Activated CD4-positive, alpha-beta T cell treated with anti-CD3 and anti-CD28 coated beads for 36 hours (primary cell): ENCODE measurements around the gene TTC36. TPM values are rescaled to one million over a fixed set of nuclear protein-coding genes. Genes with fewer than 3 reads are reported as not detected.
"Not testable (repeated sequence)": the region's sequence is repeated elsewhere in the genome, so short reads cannot be mapped to it uniquely, and the experiment has no call there.

ENCODE experiments used
- ATAC-seq: fragments of 200-7000 bp; cut with Tn5 transposase; one replicate; pipeline ENCODE4 v1.10.0; 2021; ENCODE audit warnings: mild to moderate bottlenecking, moderate library complexity
- CTCF ChIA-PET: fragments of 350-600 bp; sonication (Branson Sonifier 250); formaldehyde crosslinking; loops from one replicate; lab custom pipeline; 2021; ENCODE audit warnings: antibody characterized with exemption; lab: Charles Lee
- POLR2A ChIA-PET: fragments of 350-600 bp; sonication (Branson Sonifier 250); formaldehyde crosslinking; loops from one replicate; lab custom pipeline; 2021; ENCODE audit warnings: antibody characterized with exemption, inconsistent platforms; lab: Charles Lee
- DNase-seq: peaks from one replicate; pipeline ENCODE4 v3.0.0-alpha.2; 2020
- H3K27ac Mint-ChIP-seq: one replicate; pipeline ENCODE4 v1.8.0; 2021; ENCODE audit warnings: mixed read lengths
- H3K27me3 Mint-ChIP-seq: one replicate; pipeline ENCODE4 v1.8.0; 2021; ENCODE audit warnings: mixed read lengths
- H3K36me3 Mint-ChIP-seq: one replicate; pipeline ENCODE4 v1.8.0; 2021; ENCODE audit warnings: low read depth, mixed read lengths
- H3K4me1 Mint-ChIP-seq: one replicate; pipeline ENCODE4 v1.8.0; 2021; ENCODE audit warnings: mixed read lengths
- H3K4me3 Mint-ChIP-seq: one replicate; pipeline ENCODE4 v1.8.0; 2021; ENCODE audit warnings: mild to moderate bottlenecking, moderate library complexity, mixed read lengths
- H3K9me3 Mint-ChIP-seq: one replicate; pipeline ENCODE4 v1.8.0; 2021; ENCODE audit warnings: low read depth, mixed read lengths
- intact Hi-C, 2 experiments: fragments of 100-400 bp; cut with DNase I in 1 of 2; cut with micrococcal nuclease in 1 of 2; formaldehyde crosslinking; loops; one replicate each; pipeline versions ENCODE4 v1.14.2 to v1.15.1; 2022 to 2024; cut with DNase I, micrococcal nuclease
- total RNA-seq, 2 experiments: library from RNA; stranded (reverse); gene quantifications; one replicate each; pipeline ENCODE4 v1.2.3, GENCODE V29; 2021

The TTC36 gene, protein sequence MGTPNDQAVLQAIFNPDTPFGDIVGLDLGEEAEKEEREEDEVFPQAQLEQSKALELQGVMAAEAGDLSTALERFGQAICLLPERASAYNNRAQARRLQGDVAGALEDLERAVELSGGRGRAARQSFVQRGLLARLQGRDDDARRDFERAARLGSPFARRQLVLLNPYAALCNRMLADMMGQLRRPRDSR
- under 1 TPM; 0.21 to 0.59 TPM for total RNA-seq

DNA sequence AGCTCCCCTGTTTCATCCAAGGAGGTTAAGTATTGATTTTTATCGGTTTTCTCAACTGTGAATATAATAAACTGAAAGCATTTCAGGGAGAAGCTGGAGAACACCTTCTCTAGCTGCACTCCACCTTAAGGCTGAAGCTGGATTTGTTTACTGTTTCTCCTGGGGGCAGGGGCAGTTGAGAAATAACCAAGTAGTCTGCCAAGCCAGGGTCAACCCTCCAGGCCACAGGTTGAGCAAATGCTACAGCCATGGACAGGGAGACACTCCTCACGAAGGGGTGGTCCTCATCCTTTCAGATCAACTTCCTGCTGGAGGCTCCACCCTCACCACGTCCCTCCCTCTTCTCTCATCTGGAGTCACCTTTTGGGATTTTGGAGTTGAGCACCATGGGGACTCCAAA, at the start of gene TTC36:
Gene TTC36 (plus strand): TSS at position 366 of the 400 bp plus-strand sequence. CDS start 21 bp downstream, at position 387.
- Mint-ChIP-seq H3K27ac (no peak within 1 kb of the TSS), H3K4me1 (peaks cover 27% of the 10 kb centered on the region), H3K9me3 (no peaks in the 10 kb centered on the region), H3K4me3 (no peak within 1 kb of the TSS), H3K27me3 (no peaks in the 10 kb centered on the region), H3K36me3 (peaks cover 8% of the 10 kb centered on the region)
- no peak for ATAC-seq
- CTCF ChIA-PET = interaction anchor here (0.6 to 0.8 kb wide), 4 partner anchors 9 to 1122 kb away, joined by 3 read pairs; no protein-coding TSS in a partner anchor
- DNase-seq = no peak
- intact Hi-C loops = no loop called here
- POLR2A ChIA-PET = no interaction called here

DNA sequence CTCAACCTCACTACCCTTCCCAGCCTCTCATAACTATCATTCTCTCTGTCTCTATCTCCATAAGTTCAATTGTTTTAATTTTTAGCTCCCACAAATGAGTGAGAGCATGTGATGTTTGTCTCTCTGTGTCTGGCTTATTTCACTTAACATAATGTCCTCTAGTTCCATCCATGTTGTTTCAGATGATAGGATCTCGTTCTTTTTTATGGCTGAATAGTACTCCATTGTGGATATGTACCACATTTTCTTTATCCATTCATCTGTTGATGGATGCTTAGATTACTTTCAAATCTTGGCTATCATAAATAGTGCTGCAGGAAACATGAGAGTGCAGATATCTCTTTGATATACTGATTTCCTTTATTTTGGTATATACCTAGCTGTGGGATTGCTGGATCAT, 46.0 kb upstream of the TTC36 start:
- intact Hi-C loops, H3K27me3 Mint-ChIP-seq, H3K4me1 Mint-ChIP-seq, H3K9me3 Mint-ChIP-seq, ATAC-seq, H3K4me3 Mint-ChIP-seq, H3K27ac Mint-ChIP-seq, DNase-seq: not testable (repeated sequence)
- CTCF ChIA-PET = interaction anchor here (1.3 kb wide), 1 partner anchor 12 kb away, joined by 4 read pairs; no protein-coding TSS in a partner anchor
- POLR2A ChIA-PET = interaction anchor here (0.6 kb wide), 2 partner anchors 35 to 104 kb away, joined by 6 read pairs; no protein-coding TSS in a partner anchor
- peaks cover 64% of the 10 kb centered on the region for H3K36me3 Mint-ChIP-seq

DNA sequence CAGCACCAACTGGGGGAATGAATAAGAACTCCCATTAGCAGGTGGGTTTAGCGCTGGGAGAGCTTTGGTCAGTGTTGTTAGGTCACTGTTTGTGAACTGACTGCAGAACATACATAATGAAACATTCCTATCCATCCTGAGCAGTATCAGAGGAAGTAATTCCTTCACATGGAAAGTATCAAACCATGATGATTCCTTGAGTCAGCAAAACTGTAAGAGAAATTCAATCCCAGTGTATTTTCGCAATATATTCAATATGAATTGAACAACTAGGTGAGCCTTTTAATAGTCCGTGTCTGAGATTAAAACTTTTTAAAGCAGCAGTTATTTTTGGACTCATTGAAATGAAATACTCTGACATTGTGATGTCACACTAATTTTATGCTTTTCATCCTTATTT, 42.9 kb upstream of the TTC36 start:
- no peaks in the 10 kb centered on the region for H3K9me3 Mint-ChIP-seq
- H3K4me1 Mint-ChIP-seq = no peaks in the 10 kb centered on the region
- ATAC-seq (no peak), DNase-seq (no peak)
- peaks cover 50% of the 10 kb centered on the region for H3K36me3 Mint-ChIP-seq
- intact Hi-C loops = no loop called here
- CTCF ChIA-PET = interaction anchor here (0.8 to 0.9 kb wide), 2 partner anchors 68 to 189 kb away, joined by 3 read pairs; no protein-coding TSS in a partner anchor
- POLR2A ChIA-PET = interaction anchor here (0.6 kb wide), 1 partner anchor 104 kb away, joined by 3 read pairs; no protein-coding TSS in a partner anchor
- H3K27ac Mint-ChIP-seq = peak overlapping the region; percentile 17
- no peaks in the 10 kb centered on the region for H3K27me3 Mint-ChIP-seq
- H3K4me3 Mint-ChIP-seq = no peak overlapping the region

DNA sequence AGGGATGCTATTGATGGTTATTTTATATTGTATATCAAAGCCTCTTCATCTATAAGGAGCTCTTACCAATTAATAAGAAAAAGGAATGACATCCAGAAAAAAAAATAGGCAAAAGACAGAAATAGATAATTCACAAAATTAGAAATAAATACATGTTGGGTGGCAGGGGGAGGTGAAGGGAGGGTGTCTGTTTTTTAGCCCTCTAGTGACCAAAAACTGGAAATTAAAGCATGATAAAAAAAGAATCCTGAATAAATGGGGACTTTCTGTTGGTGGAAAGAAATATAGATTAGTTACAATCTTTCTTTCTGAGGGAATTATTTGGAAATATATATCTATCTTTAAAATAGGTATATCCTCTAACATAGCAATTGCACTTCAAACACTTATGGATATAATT, 42.0 kb upstream of the TTC36 start:
- DNase-seq (no peak), ATAC-seq (no peak)
- ChIA-PET POLR2A (no interaction called here), CTCF (interaction anchor here (0.6 to 0.8 kb wide), 3 partner anchors 69 to 81 kb away, joined by 3 read pairs; no protein-coding TSS in a partner anchor)
- intact Hi-C loops = loop anchor here (5.0 kb wide), 2 partner anchors 82 to 178 kb away; partner anchors contain the start of gene IFT46 (in 1 of the 2)
- H3K27ac Mint-ChIP-seq = peak overlapping the region; percentile 31
- no peaks in the 10 kb centered on the region for H3K27me3 Mint-ChIP-seq
- no peaks in the 10 kb centered on the region for H3K4me1 Mint-ChIP-seq
- peaks cover 46% of the 10 kb centered on the region for H3K36me3 Mint-ChIP-seq
- H3K9me3 Mint-ChIP-seq = no peaks in the 10 kb centered on the region
- H3K4me3 Mint-ChIP-seq = no peak overlapping the region

DNA sequence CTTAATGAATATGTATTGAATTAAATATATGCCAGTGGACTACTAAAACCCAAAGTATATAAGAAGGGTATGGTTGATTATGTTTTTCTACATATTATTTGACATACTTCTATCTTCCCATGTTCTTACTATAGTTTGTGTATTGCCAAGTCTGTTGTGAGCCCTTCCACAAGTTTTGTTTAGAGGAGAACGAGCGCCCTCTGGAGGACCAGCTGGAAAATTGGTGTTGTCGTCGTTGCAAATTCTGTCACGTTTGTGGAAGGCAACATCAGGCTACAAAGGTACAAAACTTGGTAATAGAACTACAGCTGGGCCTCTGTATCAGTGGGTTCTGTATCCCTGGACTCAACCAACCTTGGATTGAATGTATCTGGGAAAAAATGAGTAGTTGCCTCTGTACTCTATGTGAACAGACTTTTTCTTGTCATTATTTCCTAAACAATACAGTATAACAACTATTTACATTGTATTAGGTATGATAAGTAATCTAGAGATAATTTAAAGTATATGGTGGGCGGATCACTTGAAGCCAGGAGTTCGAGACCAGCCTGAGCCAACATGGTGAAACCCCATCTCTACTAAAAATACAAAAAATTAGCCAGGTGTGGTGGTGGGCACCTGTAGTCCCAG, 38.7 kb upstream of the TTC36 start:
- H3K27me3 Mint-ChIP-seq = no peaks in the 10 kb centered on the region
- H3K36me3 Mint-ChIP-seq = peaks cover 42% of the 10 kb centered on the region
- intact Hi-C loops = loop anchor here (1.0 to 5.0 kb wide), 8 partner anchors 52 to 344 kb away; partner anchors contain the start of genes ATP5MG (in 2 of the 2), IFT46 (in 1 of the 2) and KMT2A (in 1 of the 2)
- ChIA-PET POLR2A (interaction anchor here (0.6 to 1.0 kb wide), 5 partner anchors 42 to 232 kb away, joined by 3 to 7 read pairs (median 3); no protein-coding TSS in a partner anchor), CTCF (interaction anchor here (0.6 to 2.0 kb wide), 26 partner anchors 11 to 294 kb away, joined by 3 to 15 read pairs (median 3); partner anchors contain the start of genes CD3D and CD3G)
- peak; percentile 90 for DNase-seq
- H3K27ac Mint-ChIP-seq = peak overlapping the region; percentile 10
- H3K4me1 Mint-ChIP-seq = peaks cover 5% of the 10 kb centered on the region
- no peak overlapping the region for H3K4me3 Mint-ChIP-seq
- peak; percentile 71 for ATAC-seq
- no peaks in the 10 kb centered on the region for H3K9me3 Mint-ChIP-seq

DNA sequence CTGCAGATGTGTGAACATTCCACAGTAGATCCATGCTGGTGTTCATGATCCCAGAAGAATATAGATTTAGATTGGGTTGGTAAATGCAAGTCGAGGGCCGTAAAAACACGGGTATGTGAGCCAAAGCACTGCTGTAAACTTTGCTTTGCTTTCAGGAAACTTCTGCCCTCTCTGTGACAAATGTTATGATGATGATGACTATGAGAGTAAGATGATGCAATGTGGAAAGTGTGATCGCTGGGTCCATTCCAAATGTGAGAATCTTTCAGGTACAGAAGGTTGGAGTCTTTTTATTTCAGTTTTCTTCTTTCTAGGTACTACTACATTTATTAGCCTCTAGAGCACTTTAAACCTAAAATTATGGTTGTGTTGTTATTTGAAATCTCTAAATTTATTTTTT, 36.2 kb upstream of the TTC36 start:
- H3K4me3 Mint-ChIP-seq = no peak overlapping the region
- peak; percentile 46 for DNase-seq
- peaks cover 5% of the 10 kb centered on the region for H3K4me1 Mint-ChIP-seq
- no peaks in the 10 kb centered on the region for H3K27me3 Mint-ChIP-seq
- peak overlapping the region; percentile 88 for H3K27ac Mint-ChIP-seq
- ChIA-PET CTCF (interaction anchor here (0.6 to 1.8 kb wide), 8 partner anchors 30 to 196 kb away, joined by 3 to 8 read pairs (median 4); no protein-coding TSS in a partner anchor), POLR2A (no interaction called here)
- ATAC-seq = peak; percentile 83
- intact Hi-C loops = no loop called here
- H3K9me3 Mint-ChIP-seq = no peaks in the 10 kb centered on the region
- H3K36me3 Mint-ChIP-seq = peaks cover 43% of the 10 kb centered on the region

DNA sequence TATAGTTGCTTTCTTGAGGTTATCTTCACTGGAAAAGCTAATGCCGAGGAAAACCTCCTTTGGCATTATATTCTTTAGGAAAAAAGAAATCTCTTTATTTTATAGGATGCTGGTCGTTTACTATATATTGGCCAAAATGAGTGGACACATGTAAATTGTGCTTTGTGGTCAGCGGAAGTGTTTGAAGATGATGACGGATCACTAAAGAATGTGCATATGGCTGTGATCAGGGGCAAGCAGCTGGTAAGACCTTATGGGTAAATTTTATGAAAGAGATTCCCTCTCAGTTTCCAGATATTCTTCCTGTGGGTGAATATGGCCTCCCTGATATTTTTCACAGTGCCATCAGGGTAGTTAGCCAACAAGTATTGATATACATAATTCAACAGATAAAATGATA, 29.4 kb upstream of the TTC36 start:
- Mint-ChIP-seq H3K4me3 (no peak overlapping the region), H3K4me1 (peaks cover under 1% of the 10 kb centered on the region), H3K9me3 (no peaks in the 10 kb centered on the region), H3K27me3 (no peaks in the 10 kb centered on the region), H3K27ac (no peak overlapping the region), H3K36me3 (peaks cover 49% of the 10 kb centered on the region)
- ATAC-seq (no peak), DNase-seq (no peak)
- POLR2A ChIA-PET = no interaction called here
- CTCF ChIA-PET = interaction anchor here (0.6 to 0.7 kb wide), 2 partner anchors 221 to 1651 kb away, joined by 3 read pairs; no protein-coding TSS in a partner anchor
- intact Hi-C loops = no loop called here

DNA sequence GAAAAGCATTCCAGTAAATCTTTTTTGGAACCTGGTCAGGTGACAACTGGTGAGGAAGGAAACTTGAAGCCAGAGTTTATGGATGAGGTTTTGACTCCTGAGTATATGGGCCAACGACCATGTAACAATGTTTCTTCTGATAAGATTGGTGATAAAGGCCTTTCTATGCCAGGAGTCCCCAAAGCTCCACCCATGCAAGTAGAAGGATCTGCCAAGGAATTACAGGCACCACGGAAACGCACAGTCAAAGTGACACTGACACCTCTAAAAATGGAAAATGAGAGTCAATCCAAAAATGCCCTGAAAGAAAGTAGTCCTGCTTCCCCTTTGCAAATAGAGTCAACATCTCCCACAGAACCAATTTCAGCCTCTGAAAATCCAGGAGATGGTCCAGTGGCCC, 24.1 kb upstream of the TTC36 start:
- intact Hi-C loops = no loop called here
- Mint-ChIP-seq H3K27ac (peak overlapping the region; percentile 40), H3K4me1 (peaks cover 3% of the 10 kb centered on the region), H3K9me3 (no peaks in the 10 kb centered on the region), H3K27me3 (no peaks in the 10 kb centered on the region), H3K4me3 (no peak overlapping the region), H3K36me3 (peaks cover 58% of the 10 kb centered on the region)
- ChIA-PET CTCF (interaction anchor here (1.2 kb wide), 1 partner anchor 104 kb away, joined by 4 read pairs; no protein-coding TSS in a partner anchor), POLR2A (no interaction called here)
- no peak for ATAC-seq
- DNase-seq = peak; percentile 12

DNA sequence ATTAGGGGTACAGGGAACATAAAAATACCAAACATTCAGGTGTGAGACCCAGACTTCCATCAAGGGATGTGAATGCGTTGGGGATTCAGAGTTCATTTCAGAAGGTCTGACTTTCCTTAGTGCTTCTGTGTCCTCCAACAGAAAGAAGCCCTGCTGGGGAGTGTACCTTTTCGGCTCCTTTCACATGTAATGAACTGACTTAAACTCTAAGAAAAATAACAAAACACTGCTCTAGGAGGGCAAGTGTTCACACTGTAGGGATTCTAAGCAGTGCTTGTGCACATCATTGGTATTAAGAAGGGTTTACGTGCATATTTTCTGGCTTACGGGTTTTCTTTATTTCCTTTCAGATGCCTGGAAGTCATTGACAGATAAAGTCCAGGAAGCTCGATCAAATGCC, 15.7 kb upstream of the TTC36 start:
- ChIA-PET CTCF (interaction anchor here (0.6 kb wide), 1 partner anchor 19 kb away, joined by 3 read pairs; no protein-coding TSS in a partner anchor), POLR2A (no interaction called here)
- no peak overlapping the region for H3K4me3 Mint-ChIP-seq
- H3K36me3 Mint-ChIP-seq = peaks cover 41% of the 10 kb centered on the region
- no peak overlapping the region for H3K27ac Mint-ChIP-seq
- no peak for ATAC-seq
- intact Hi-C loops = loop anchor here in 1 of 2 experiments (10.0 kb wide), 1 partner anchor 53 kb away; the partner anchor contains the start of gene IFT46
- H3K4me1 Mint-ChIP-seq = peaks cover 7% of the 10 kb centered on the region
- H3K27me3 Mint-ChIP-seq = no peaks in the 10 kb centered on the region
- no peaks in the 10 kb centered on the region for H3K9me3 Mint-ChIP-seq
- no peak for DNase-seq

DNA sequence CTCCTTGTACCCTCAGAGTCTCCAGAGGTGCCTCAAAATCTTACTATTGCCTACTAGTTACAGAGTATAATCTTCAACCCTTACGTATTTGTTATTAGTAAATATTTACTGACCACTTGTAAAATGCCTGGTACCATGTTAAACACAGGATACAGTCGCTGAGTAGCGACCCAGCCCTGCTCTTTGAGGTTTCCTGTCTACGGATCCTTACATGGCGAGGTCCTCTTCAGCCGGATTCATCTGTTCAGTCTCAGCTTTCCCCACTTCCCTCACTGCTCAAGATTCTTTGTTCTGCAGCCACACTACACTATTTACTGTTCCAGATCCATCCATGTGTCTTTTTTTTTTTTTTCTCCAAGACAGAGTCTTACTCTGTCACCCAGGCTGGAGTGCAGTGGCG, 13.2 kb upstream of the TTC36 start:
- ATAC-seq = no peak
- POLR2A ChIA-PET = no interaction called here
- intact Hi-C loops = loop anchor here in 1 of 2 experiments (10.0 kb wide), 1 partner anchor 51 kb away; the partner anchor contains the start of gene IFT46
- Mint-ChIP-seq H3K27me3 (no peaks in the 10 kb centered on the region), H3K27ac (peak overlapping the region; percentile 20), H3K4me1 (peaks cover 7% of the 10 kb centered on the region), H3K9me3 (no peaks in the 10 kb centered on the region), H3K36me3 (peaks cover 44% of the 10 kb centered on the region), H3K4me3 (no peak overlapping the region)
- CTCF ChIA-PET = interaction anchor here (0.5 kb wide), 1 partner anchor 75 kb away, joined by 3 read pairs; no protein-coding TSS in a partner anchor
- no peak for DNase-seq

DNA sequence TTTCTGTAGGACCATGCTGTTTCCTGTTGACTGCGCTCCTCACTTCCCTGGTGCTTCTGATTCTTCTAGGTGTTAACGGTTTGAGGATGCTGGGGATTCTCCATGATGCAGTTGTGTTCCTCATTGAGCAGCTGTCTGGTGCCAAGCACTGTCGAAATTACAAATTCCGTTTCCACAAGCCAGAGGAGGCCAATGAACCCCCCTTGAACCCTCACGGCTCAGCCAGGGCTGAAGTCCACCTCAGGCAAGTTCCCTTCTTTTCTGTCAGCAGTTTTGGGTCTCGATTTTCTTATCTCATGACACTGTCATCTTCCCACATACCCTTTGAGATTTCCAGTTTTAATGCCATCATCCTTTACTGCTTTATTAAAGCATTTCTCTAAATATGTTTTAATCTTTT, 7.7 kb upstream of the TTC36 start:
- ChIA-PET POLR2A (no interaction called here), CTCF (interaction anchor here (2.0 kb wide), 1 partner anchor 9 kb away, joined by 6 read pairs; no protein-coding TSS in a partner anchor)
- H3K9me3 Mint-ChIP-seq = no peaks in the 10 kb centered on the region
- H3K4me3 Mint-ChIP-seq = no peak overlapping the region
- peaks cover 50% of the 10 kb centered on the region for H3K36me3 Mint-ChIP-seq
- no peaks in the 10 kb centered on the region for H3K4me1 Mint-ChIP-seq
- no peak for DNase-seq
- no peaks in the 10 kb centered on the region for H3K27me3 Mint-ChIP-seq
- intact Hi-C loops = loop anchor here in 1 of 2 experiments (10.0 kb wide), 1 partner anchor 45 kb away; the partner anchor contains the start of gene IFT46
- no peak for ATAC-seq
- no peak overlapping the region for H3K27ac Mint-ChIP-seq
